Measurements from ENCODE around the gene ACP1.

DNA sequence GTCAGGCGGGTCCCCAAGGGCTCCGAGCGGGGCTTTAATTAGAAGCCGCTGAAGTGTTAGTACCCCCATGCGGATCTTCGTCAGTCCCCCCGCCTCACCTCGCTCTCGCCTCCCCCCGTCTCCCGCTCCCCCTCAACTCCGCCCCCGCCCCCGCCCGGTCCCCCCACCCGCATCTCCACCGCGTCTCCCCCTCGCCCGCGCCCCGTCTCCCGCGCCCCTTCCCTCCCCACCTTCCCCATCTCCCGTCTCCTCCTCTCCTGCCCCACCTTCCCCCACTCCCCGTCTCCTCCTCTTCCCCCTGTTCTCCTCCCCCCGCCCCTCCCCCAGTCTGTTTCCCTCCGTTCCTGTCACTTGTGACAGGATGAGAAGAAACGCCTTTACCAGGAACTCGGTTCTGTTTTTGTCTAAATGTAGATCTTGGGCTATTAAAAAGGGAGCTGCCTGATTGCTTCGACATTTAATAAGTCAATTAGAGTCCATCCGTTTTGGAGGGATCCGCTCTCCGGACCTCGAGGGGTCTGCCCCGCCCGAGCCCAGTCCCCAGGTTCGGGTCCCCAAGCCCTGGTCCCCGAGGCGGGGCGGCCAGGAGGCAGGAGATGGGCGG, 24.1 kb downstream of the ACP1 start:
- TF ChIP-seq, protein P1, sequence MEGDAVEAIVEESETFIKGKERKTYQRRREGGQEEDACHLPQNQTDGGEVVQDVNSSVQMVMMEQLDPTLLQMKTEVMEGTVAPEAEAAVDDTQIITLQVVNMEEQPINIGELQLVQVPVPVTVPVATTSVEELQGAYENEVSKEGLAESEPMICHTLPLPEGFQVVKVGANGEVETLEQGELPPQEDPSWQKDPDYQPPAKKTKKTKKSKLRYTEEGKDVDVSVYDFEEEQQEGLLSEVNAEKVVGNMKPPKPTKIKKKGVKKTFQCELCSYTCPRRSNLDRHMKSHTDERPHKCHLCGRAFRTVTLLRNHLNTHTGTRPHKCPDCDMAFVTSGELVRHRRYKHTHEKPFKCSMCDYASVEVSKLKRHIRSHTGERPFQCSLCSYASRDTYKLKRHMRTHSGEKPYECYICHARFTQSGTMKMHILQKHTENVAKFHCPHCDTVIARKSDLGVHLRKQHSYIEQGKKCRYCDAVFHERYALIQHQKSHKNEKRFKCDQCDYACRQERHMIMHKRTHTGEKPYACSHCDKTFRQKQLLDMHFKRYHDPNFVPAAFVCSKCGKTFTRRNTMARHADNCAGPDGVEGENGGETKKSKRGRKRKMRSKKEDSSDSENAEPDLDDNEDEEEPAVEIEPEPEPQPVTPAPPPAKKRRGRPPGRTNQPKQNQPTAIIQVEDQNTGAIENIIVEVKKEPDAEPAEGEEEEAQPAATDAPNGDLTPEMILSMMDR (IDR thresholded peaks at IDR 0.05): no peak
- TF ChIP-seq POLR2A (IDR thresholded peaks at IDR 0.05): no peak

Data from heart left ventricle (tissue), 13 donors.